Thoracic aorta (tissue), 2 donors: ENCODE data around the gene MAP3K5. TPM values are rescaled to one million over a fixed set of nuclear protein-coding genes. Genes with fewer than 3 reads are reported as not detected.

Experiments used
- ATAC-seq: fragments of 150-250 bp; one replicate; pipeline ENCODE4 v1.8.0; 2017; ENCODE audit warnings: low read depth; ENCODE audit not compliant: insufficient number of reproducible peaks, low FRiP score
- DNase-seq: peaks from one replicate; pipeline ENCODE4 v3.0.0-alpha.2; 2020; ENCODE audit warnings: low spot score
- H3K27ac ChIP-seq, 2 donors: fragments of 200-600 bp; sonication (generic); 1 replicate in 1 of 2; 2 replicates in 1 of 2; pipeline ENCODE4 v1.5.1; 2016; ENCODE audit warnings: mild to moderate bottlenecking in 2 of 2, moderate library complexity in 2 of 2
- H3K27me3 ChIP-seq: fragments of 200-600 bp; sonication (generic); replicated peaks from 2 replicates; pipeline ENCODE4 v1.6.0; 2016; ENCODE audit warnings: mild to moderate bottlenecking; ENCODE audit not compliant: insufficient read depth
- H3K36me3 ChIP-seq: fragments of 200-600 bp; sonication (generic); one replicate; pipeline ENCODE4 v1.5.1; 2016
- H3K4me1 ChIP-seq, 2 donors: fragments of 200-600 bp; sonication (generic); 1 replicate in 1 of 2; 2 replicates in 1 of 2; pipeline versions ENCODE4 v1.5.1 to v1.6.0; 2016; ENCODE audit warnings: low read depth in 2 of 2, mild to moderate bottlenecking in 1 of 2; ENCODE audit not compliant: control insufficient read depth in 1 of 2
- H3K4me3 ChIP-seq: fragments of 200-600 bp; sonication (generic); 2 replicates; pipeline ENCODE4 v1.5.1; 2016; ENCODE audit warnings: mild to moderate bottlenecking
- H3K9me3 ChIP-seq: fragments of 200-600 bp; sonication (generic); 2 replicates; pipeline ENCODE4 v1.5.1; 2016
- total RNA-seq, 2 donors: library from RNA; depleted of rRNA; stranded (reverse); fragments of >200 nt; gene quantifications; one replicate each; pipeline versions ENCODE4 v1.1.0 to v1.2.3, GENCODE V29; 2016
- TF ChIP-seq, protein P1 (sequence below): fragments of 200-600 bp; sonication (generic); IDR thresholded peaks from one replicate; pipeline ENCODE4 v1.5.1; 2019; ENCODE audit warnings: antibody characterized with exemption

The MAP3K5 gene
- total RNA-seq, 2 donors from 2014 or later: 73.6 to 101 TPM

DNA sequence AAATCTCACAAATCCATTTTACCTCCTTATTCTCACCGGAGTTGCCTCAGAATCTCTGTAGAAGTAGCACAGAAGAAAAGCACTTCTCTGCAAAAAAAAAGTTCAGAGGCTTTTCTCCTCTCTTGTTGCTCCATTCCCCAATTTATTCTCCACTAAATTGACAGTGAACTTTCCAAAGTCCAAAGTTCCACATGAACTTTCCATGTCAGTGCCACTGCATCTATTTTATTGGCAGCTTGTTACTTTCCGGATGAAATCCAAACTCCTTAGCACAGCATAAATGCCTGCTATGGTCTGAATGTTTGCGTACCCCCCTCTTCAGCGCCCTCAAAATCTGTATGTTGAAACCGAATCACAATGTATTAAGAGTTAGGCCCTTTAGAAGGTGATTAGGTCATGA lies 165.1 kb downstream of the MAP3K5 start:
- DNase-seq: no peak
- peaks cover 14% of the 10 kb centered on the region for H3K36me3 ChIP-seq
- H3K27ac ChIP-seq: no peak overlapping the region
- TF ChIP-seq, protein P1, sequence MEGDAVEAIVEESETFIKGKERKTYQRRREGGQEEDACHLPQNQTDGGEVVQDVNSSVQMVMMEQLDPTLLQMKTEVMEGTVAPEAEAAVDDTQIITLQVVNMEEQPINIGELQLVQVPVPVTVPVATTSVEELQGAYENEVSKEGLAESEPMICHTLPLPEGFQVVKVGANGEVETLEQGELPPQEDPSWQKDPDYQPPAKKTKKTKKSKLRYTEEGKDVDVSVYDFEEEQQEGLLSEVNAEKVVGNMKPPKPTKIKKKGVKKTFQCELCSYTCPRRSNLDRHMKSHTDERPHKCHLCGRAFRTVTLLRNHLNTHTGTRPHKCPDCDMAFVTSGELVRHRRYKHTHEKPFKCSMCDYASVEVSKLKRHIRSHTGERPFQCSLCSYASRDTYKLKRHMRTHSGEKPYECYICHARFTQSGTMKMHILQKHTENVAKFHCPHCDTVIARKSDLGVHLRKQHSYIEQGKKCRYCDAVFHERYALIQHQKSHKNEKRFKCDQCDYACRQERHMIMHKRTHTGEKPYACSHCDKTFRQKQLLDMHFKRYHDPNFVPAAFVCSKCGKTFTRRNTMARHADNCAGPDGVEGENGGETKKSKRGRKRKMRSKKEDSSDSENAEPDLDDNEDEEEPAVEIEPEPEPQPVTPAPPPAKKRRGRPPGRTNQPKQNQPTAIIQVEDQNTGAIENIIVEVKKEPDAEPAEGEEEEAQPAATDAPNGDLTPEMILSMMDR: no peak
- no peaks in the 10 kb centered on the region for H3K9me3 ChIP-seq
- peaks cover 0 to 7% of the 10 kb centered on the region in 2 donors for H3K4me1 ChIP-seq
- H3K4me3 ChIP-seq: no peak overlapping the region
- no peaks in the 10 kb centered on the region for H3K27me3 ChIP-seq
- no peak for ATAC-seq

DNA sequence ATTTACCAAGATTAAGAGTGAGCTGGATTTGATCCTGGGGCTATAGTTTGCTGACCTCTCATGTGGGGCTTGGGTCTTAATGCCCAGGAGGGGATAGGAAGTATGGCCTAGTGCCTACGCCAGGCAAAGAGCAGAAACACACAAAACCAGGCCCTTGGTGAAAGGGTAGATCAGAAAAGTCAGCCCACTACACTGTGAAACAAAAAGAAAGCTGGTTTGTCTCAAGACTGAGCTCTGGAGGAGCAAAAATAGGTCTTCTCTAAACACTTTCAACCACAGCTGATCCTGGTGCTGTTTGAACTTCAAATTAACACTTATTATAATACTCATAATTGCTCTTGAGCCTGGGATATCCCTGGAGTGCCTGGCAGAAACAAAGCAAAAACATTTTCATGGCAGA lies 167.0 kb downstream of the MAP3K5 start:
- no peak for ATAC-seq
- peaks cover 0 to 7% of the 10 kb centered on the region in 2 donors for H3K4me1 ChIP-seq
- no peaks in the 10 kb centered on the region for H3K27me3 ChIP-seq
- peaks cover 16% of the 10 kb centered on the region for H3K36me3 ChIP-seq
- no peak overlapping the region for H3K4me3 ChIP-seq
- DNase-seq: no peak
- no peaks in the 10 kb centered on the region for H3K9me3 ChIP-seq
- no peak overlapping the region for H3K27ac ChIP-seq
- TF ChIP-seq, protein P1: no peak

DNA sequence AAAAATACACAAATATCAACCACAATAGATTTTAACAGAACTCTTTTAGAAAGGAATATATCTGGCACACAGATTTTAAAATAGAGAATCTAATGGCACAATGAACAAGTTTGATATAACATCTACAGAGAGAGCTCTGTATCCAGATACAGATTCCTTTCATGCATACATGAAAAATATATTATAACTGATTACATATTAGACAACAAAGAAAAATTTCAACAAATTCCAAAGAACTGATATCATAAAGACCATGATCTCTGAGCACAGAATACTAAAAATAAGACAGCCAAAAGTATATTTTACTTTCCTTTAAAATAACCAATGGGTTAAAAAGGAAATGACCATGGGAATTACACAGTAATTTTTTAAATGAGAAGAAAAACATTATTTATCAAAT lies 167.9 kb downstream of the MAP3K5 start:
- Histone ChIP-seq H3K27me3 (no peaks in the 10 kb centered on the region), H3K9me3 (no peaks in the 10 kb centered on the region), H3K36me3 (peaks cover 24% of the 10 kb centered on the region), H3K4me1 (peaks cover 0 to 7% of the 10 kb centered on the region in 2 donors), H3K27ac (no peak overlapping the region), H3K4me3 (no peak overlapping the region)
- TF ChIP-seq, protein P1: no peak
- no peak for DNase-seq
- no peak for ATAC-seq

DNA sequence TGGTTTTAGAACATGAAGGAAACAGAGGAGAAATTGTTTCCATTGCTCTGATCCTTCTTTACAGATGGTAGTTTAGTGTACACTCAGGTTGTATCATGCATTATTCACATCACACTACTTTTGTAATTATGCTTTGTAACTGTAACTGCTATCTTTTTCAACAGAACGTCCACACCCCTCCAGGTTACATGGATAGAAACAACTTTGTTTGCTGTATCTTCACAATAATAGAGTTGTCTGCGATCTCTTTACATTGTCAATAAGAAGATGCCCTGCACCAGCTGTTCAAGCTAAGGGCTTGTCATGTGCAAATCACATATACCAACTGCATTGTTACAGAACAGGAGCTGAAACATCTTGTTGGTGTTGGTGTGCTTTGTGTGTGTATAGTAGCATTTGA lies 174.2 kb downstream of the MAP3K5 start:
- Histone ChIP-seq H3K27ac (no peak overlapping the region), H3K9me3 (no peaks in the 10 kb centered on the region), H3K4me3 (no peak overlapping the region), H3K4me1 (peaks cover 0 to 8% of the 10 kb centered on the region in 2 donors), H3K27me3 (no peaks in the 10 kb centered on the region), H3K36me3 (peaks cover 24% of the 10 kb centered on the region)
- no peak for DNase-seq
- no peak for ATAC-seq
- TF ChIP-seq, protein P1: no peak

DNA sequence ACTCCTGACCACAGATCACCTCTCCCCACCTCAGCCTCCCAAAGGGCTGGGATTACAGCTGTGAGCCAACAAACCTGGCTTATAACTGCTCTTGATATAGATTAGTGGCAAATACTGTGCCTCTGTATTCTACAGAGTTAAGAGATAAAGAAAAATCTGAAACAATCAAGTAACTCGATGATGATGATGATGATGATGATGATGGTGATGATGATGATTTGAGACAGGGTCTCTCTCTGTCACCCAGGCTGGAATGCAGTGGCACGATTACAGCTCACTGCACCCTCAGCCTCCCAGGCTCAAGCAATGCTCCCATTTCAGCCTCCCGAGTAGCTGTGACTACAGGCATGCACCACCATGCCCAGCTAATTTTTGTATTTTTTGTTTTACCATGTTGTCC lies 175.8 kb downstream of the MAP3K5 start:
- Histone ChIP-seq H3K9me3 (no peaks in the 10 kb centered on the region), H3K4me3 (no peak overlapping the region), H3K27ac (no peak overlapping the region), H3K27me3 (no peaks in the 10 kb centered on the region), H3K4me1 (peaks cover 0 to 8% of the 10 kb centered on the region in 2 donors), H3K36me3 (peaks cover 14% of the 10 kb centered on the region)
- DNase-seq (no peak), ATAC-seq (no peak)
- TF ChIP-seq, protein P1: no peak
